HL-60 (cell line): ENCODE data around the gene CALCB.

ENCODE experiments used
- DNase-seq, 2 experiments: peaks; one replicate each; pipeline ENCODE4 v3.0.0-alpha.2; 2010 to 2020; ENCODE audit warnings: low read depth in 1 of 2, low spot score in 1 of 2
- H3K27ac ChIP-seq: fragments of 250-450 bp; sonication (Bioruptor Pico); replicated peaks from 2 replicates; pipeline ENCODE4 v1.5.1; 2020; ENCODE audit warnings: mild to moderate bottlenecking, moderate library complexity
- H3K27me3 ChIP-seq: fragments of 250-450 bp; sonication (Bioruptor Pico); 2 replicates; pipeline ENCODE4 v1.5.1; 2021; ENCODE audit warnings: mild to moderate bottlenecking, moderate library complexity; ENCODE audit not compliant: insufficient read depth, poor library complexity, severe bottlenecking
- H3K4me3 ChIP-seq: replicated peaks from 2 replicates; pipeline ENCODE4 v1.5.1; 2011; ENCODE audit warnings: mild to moderate bottlenecking, control low read depth, low read length; ENCODE audit not compliant: insufficient read depth
- CTCF ChIP-seq: IDR thresholded peaks from one replicate; pipeline ENCODE4 v1.5.1; 2011; ENCODE audit warnings: low read length, control low read depth, inconsistent platforms; ENCODE audit not compliant: insufficient read depth
- GABPA ChIP-seq: IDR thresholded peaks from 2 replicates; pipeline ENCODE4 v1.6.1; 2012; ENCODE audit warnings: low read depth
- POLR2AphosphoS5 ChIP-seq: IDR thresholded peaks from 2 replicates; pipeline ENCODE4 v1.6.1; 2012; ENCODE audit warnings: low read depth
- REST ChIP-seq: IDR thresholded peaks from 2 replicates; pipeline ENCODE4 v1.6.1; 2012; ENCODE audit warnings: low read depth; ENCODE audit not compliant: insufficient replicate concordance
- SPI1 ChIP-seq: IDR thresholded peaks from 2 replicates; pipeline ENCODE4 v1.6.1; 2012; ENCODE audit warnings: low read depth, mild to moderate bottlenecking, borderline replicate concordance

CALCB gene

GRCh38 chr11:15107730-15108515 is 34.5 kb downstream of the CALCB start:
- Histone ChIP-seq H3K4me3 (no peak overlapping the region), H3K27ac (no peak overlapping the region), H3K27me3 (no peaks in the 10 kb centered on the region)
- no peak for TF ChIP-seq SPI1
- TF ChIP-seq CTCF, result no peak
- no peak for TF ChIP-seq REST
- TF ChIP-seq GABPA, result no peak
- TF ChIP-seq POLR2AphosphoS5, result no peak
- no peak for DNase-seq

- Histone ChIP-seq H3K27me3 (no peaks in the 10 kb centered on the region), H3K4me3 (no peak overlapping the region)
- no peak for DNase-seq
Observed at GRCh38 chr11:15108592-15109130, 35.3 kb downstream of the CALCB start.

More at GRCh38 chr11:15108592-15109130, 35.3 kb downstream of the CALCB start:
- no peak for TF ChIP-seq GABPA
- TF ChIP-seq SPI1, result no peak
- no peak for TF ChIP-seq REST
- TF ChIP-seq POLR2AphosphoS5, result no peak
- TF ChIP-seq CTCF, result no peak
- H3K27ac ChIP-seq, result no peak overlapping the region
